H1 (cell line): ENCODE measurements around the gene CTSS. TPM values are rescaled to one million over a fixed set of nuclear protein-coding genes. Genes with fewer than 3 reads are reported as not detected.

Experiments
- CTCF ChIA-PET: fragments of 300-600 bp; sonication (Branson Sonifier 250); formaldehyde crosslinking; loops from one replicate; lab custom pipeline; 2021; ENCODE audit not compliant: partially characterized antibody; lab: Charles Lee
- POLR2A ChIA-PET: fragments of 300-600 bp; sonication (Branson Sonifier 250); formaldehyde crosslinking; loops from one replicate; lab custom pipeline; 2021; ENCODE audit warnings: inconsistent platforms; ENCODE audit not compliant: partially characterized antibody; lab: Charles Lee
- DNase-seq, 2 experiments: peaks; one replicate each; pipeline versions ENCODE4 v3.0.0 to v3.0.0-alpha.2; 2010 to 2022; ENCODE audit warnings: low spot score in 2 of 2, low read depth in 1 of 2, mixed read lengths in 1 of 2
- FAIRE-seq: peaks from 2 replicates; lab custom pipeline; 2011; peaks lifted over from hg19 to GRCh38; lab: Jason Lieb, UNC
- H2AFZ ChIP-seq: 2 replicates; pipeline ENCODE4 v1.8.1; 2012; ENCODE audit warnings: low read length, inconsistent platforms
- H2AK5ac ChIP-seq: 2 replicates; pipeline ENCODE4 v1.6.1; 2013; ENCODE audit warnings: low read depth, low read length
- H2BK120ac ChIP-seq: replicated peaks from 2 replicates; pipeline ENCODE3; 2013; ENCODE audit warnings: low read depth, low read length, inconsistent platforms
- H2BK12ac ChIP-seq: 2 replicates; pipeline ENCODE4 v1.6.1; 2013; ENCODE audit warnings: low read depth, low read length
- H2BK15ac ChIP-seq: 2 replicates; pipeline ENCODE4 v1.6.1; 2013; ENCODE audit warnings: low read length
- H2BK20ac ChIP-seq: 2 replicates; pipeline ENCODE4 v1.6.1; 2013; ENCODE audit warnings: low read length
- H2BK5ac ChIP-seq: 2 replicates; pipeline ENCODE4 v1.6.1; 2013; ENCODE audit warnings: low read depth, low read length
- H3K14ac ChIP-seq: 2 replicates; pipeline ENCODE4 v1.6.1; 2013; ENCODE audit warnings: inconsistent platforms; ENCODE audit not compliant: insufficient read length
- H3K18ac ChIP-seq: 2 replicates; pipeline ENCODE4 v1.6.1; 2013; ENCODE audit warnings: low read length; ENCODE audit errors: extremely low read depth
- H3K23ac ChIP-seq: 2 replicates; pipeline ENCODE4 v1.6.1; 2013; ENCODE audit warnings: inconsistent platforms; ENCODE audit not compliant: insufficient read length
- H3K23me2 ChIP-seq: 2 replicates; pipeline ENCODE4 v1.6.1; 2013; ENCODE audit warnings: low read depth, low read length
- H3K27ac ChIP-seq: 2 replicates; pipeline ENCODE4 v1.6.1; 2011; ENCODE audit warnings: low read depth, low read length, inconsistent platforms
- H3K27me3 ChIP-seq, 4 experiments: replicated peaks in 1 of 4; 1 replicate in 1 of 4; 2 replicates in 3 of 4; pipeline versions ENCODE4 v1.6.1 to v1.8.1; 2011 to 2013; ENCODE audit warnings: low read length in 3 of 4, mild to moderate bottlenecking in 3 of 4, inconsistent platforms in 2 of 4, mixed read lengths in 2 of 4, moderate library complexity in 1 of 4; ENCODE audit not compliant: control insufficient read depth in 3 of 4, insufficient read depth in 3 of 4; ENCODE audit errors: extremely low read depth in 1 of 4
- H3K36me3 ChIP-seq, 4 experiments: 2 replicates each; pipeline versions ENCODE4 v1.6.1 to v1.8.1; 2011 to 2013; ENCODE audit warnings: mild to moderate bottlenecking in 4 of 4, low read length in 3 of 4, moderate library complexity in 2 of 4, control low read depth in 1 of 4, inconsistent platforms in 1 of 4; ENCODE audit not compliant: insufficient read depth in 4 of 4, control insufficient read depth in 2 of 4
- H3K4ac ChIP-seq: replicated peaks from 2 replicates; pipeline ENCODE3; 2013; ENCODE audit warnings: low read length, low read depth, mixed read lengths, inconsistent platforms; ENCODE audit not compliant: insufficient read length
- H3K4me1 ChIP-seq, 4 experiments: replicated peaks in 1 of 4; 1 replicate in 1 of 4; 2 replicates in 3 of 4; pipeline versions ENCODE4 v1.6.1 to v1.8.1; 2011 to 2013; ENCODE audit warnings: low read length in 3 of 4, inconsistent platforms in 2 of 4, mixed read lengths in 1 of 4; ENCODE audit not compliant: insufficient read depth in 4 of 4, control insufficient read depth in 3 of 4
- H3K4me2 ChIP-seq, 2 experiments: 2 replicates each; pipeline versions ENCODE4 v1.6.1 to v1.8.1; 2011 to 2013; ENCODE audit warnings: low read depth in 2 of 2, low read length in 2 of 2, control low read depth in 1 of 2, inconsistent platforms in 1 of 2, mild to moderate bottlenecking in 1 of 2; ENCODE audit not compliant: insufficient read depth in 1 of 2
- H3K4me3 ChIP-seq, 4 experiments: fragments of 200-600, 300-600 bp in 1 of 4; sonication (generic), shearing (Covaris generic), sonication (Bioruptor Twin) in 1 of 4; 2 replicates each; pipeline versions ENCODE4 v1.5.1 to v1.8.1; 2011 to 2016; ENCODE audit warnings: low read length in 4 of 4, low read depth in 3 of 4, control low read depth in 2 of 4, inconsistent platforms in 2 of 4, mild to moderate bottlenecking in 2 of 4, mixed read lengths in 1 of 4, moderate library complexity in 1 of 4; ENCODE audit not compliant: insufficient read depth in 2 of 4; ENCODE audit errors: extremely low read depth in 1 of 4
- H3K56ac ChIP-seq: replicated peaks from 2 replicates; pipeline ENCODE3; 2013; ENCODE audit warnings: low read depth, mild to moderate bottlenecking, mixed read lengths, low read length, inconsistent platforms; ENCODE audit not compliant: insufficient read length
- H3K79me1 ChIP-seq: 2 replicates; pipeline ENCODE4 v1.6.1; 2013; ENCODE audit warnings: low read depth, low read length, control low read depth
- H3K79me2 ChIP-seq, 2 experiments: 2 replicates each; pipeline versions ENCODE4 v1.6.1 to v1.8.1; 2012 to 2013; ENCODE audit warnings: low read length in 2 of 2, mild to moderate bottlenecking in 2 of 2, inconsistent platforms in 1 of 2; ENCODE audit not compliant: insufficient read depth in 2 of 2, control insufficient read depth in 1 of 2
- H3K9ac ChIP-seq, 4 experiments: replicated peaks in 1 of 4; 1 replicate in 1 of 4; 2 replicates in 3 of 4; pipeline versions ENCODE4 v1.6.1 to v1.8.1; 2011 to 2013; ENCODE audit warnings: low read depth in 3 of 4, low read length in 3 of 4, control low read depth in 2 of 4, mild to moderate bottlenecking in 2 of 4, moderate library complexity in 2 of 4, inconsistent platforms in 1 of 4; ENCODE audit errors: extremely low read depth in 1 of 4
- H3K9me3 ChIP-seq, 2 experiments: 2 replicates each; pipeline versions ENCODE4 v1.6.1 to v1.8.1; 2012 to 2013; ENCODE audit warnings: mild to moderate bottlenecking in 2 of 2, moderate library complexity in 2 of 2, control low read depth in 1 of 2, inconsistent platforms in 1 of 2, low read depth in 1 of 2, low read length in 1 of 2, mixed read lengths in 1 of 2; ENCODE audit not compliant: insufficient read depth in 2 of 2
- H4K20me1 ChIP-seq, 2 experiments: replicated peaks in 1 of 2; 2 replicates each; pipeline versions ENCODE3 to v1.8.1; 2011 to 2013; ENCODE audit warnings: inconsistent platforms in 2 of 2, low read length in 2 of 2, mild to moderate bottlenecking in 1 of 2; ENCODE audit not compliant: insufficient read depth in 2 of 2, control insufficient read depth in 1 of 2
- H4K5ac ChIP-seq: 2 replicates; pipeline ENCODE4 v1.6.1; 2013; ENCODE audit warnings: low read length, low read depth, mixed read lengths, inconsistent platforms; ENCODE audit not compliant: insufficient read length
- H4K8ac ChIP-seq: 2 replicates; pipeline ENCODE4 v1.8.0; 2013; ENCODE audit warnings: mild to moderate bottlenecking, moderate library complexity, low read length, inconsistent platforms; ENCODE audit not compliant: insufficient read depth; ENCODE audit errors: extremely low read depth
- H4K91ac ChIP-seq: replicated peaks from 2 replicates; pipeline ENCODE3; 2013; ENCODE audit warnings: low read length, mixed read lengths, inconsistent platforms; ENCODE audit not compliant: insufficient read length
- CHD1 ChIP-seq: IDR thresholded peaks from 2 replicates; pipeline ENCODE4 v1.6.1; 2012; ENCODE audit warnings: low read depth, low read length, improper control_type of control experiment
- HDAC6 ChIP-seq: IDR thresholded peaks from one replicate; pipeline ENCODE4 v1.7.1; 2012; ENCODE audit warnings: low read depth, mild to moderate bottlenecking, inconsistent platforms, low read length, moderate library complexity
- JUN ChIP-seq: IDR thresholded peaks from 2 replicates; pipeline ENCODE4 v1.6.1; 2011; ENCODE audit warnings: low read depth, mild to moderate bottlenecking, improper control_type of control experiment, low read length
- PHF8 ChIP-seq: fragments of 200-600 bp; sonication (generic); conservative IDR thresholded peaks from 2 replicates; pipeline ENCODE4 v1.7.1; 2012; ENCODE audit warnings: low read depth, mild to moderate bottlenecking, inconsistent platforms, low read length, moderate library complexity
- RNF2 ChIP-seq: fragments of 200-900, 300-1000 bp; sonication (generic); IDR thresholded peaks from 2 replicates; pipeline ENCODE4 v1.7.1; 2016; ENCODE audit warnings: borderline replicate concordance, low read depth, mild to moderate bottlenecking, antibody characterized with exemption, low read length; ENCODE audit not compliant: poor library complexity, severe bottlenecking; ENCODE audit errors: missing control alignments
- RXRA ChIP-seq: IDR thresholded peaks from 2 replicates; pipeline ENCODE4 v1.6.1; 2011; ENCODE audit warnings: low read depth, mild to moderate bottlenecking, low read length, moderate library complexity; ENCODE audit not compliant: insufficient read depth
- SIN3A ChIP-seq, 2 experiments: IDR thresholded peaks in 1 of 2; conservative IDR thresholded peaks in 1 of 2; 2 replicates each; pipeline ENCODE4 v1.6.1; 2011 to 2012; ENCODE audit warnings: low read length in 2 of 2, improper control_type of control experiment in 1 of 2, low read depth in 1 of 2, mild to moderate bottlenecking in 1 of 2
- SP1 ChIP-seq: IDR thresholded peaks from 2 replicates; pipeline ENCODE4 v1.6.1; 2011; ENCODE audit warnings: low read depth, low read length
- SP4 ChIP-seq: IDR thresholded peaks from 2 replicates; pipeline ENCODE4 v1.6.1; 2012; ENCODE audit warnings: low read length, inconsistent platforms
- WGBS, 2 experiments: shearing (Covaris generic) in 1 of 2; methylation state at CpG; one replicate each; pipeline versions ENCODE4 v1.1.6 to v1.1.7; 2013 to 2015; ENCODE audit warnings: low lambda C conversion rate in 2 of 2, mixed read lengths in 2 of 2, inconsistent platforms in 1 of 2, low coverage in 1 of 2, missing lambda C conversion rate in 1 of 2; ENCODE audit not compliant: insufficient replicate concordance in 2 of 2, insufficient coverage in 1 of 2, insufficient read length in 1 of 2; ENCODE audit errors: extremely low coverage in 1 of 2, missing lambda C conversion rate in 1 of 2; 5-methylcytosine and 5-hydroxymethylcytosine counted together
- polyA plus RNA-seq, 7 experiments: library from polyadenylated mRNA; depleted of rRNA in 3 of 7; stranded (reverse) in 5 of 7; unstranded in 2 of 7; fragments of >200 nt in 5 of 7; fragments of 200-250 nt in 2 of 7; gene quantifications; 1 replicate in 5 of 7; 2 replicates in 1 of 7; 4 replicates in 1 of 7; pipeline versions ENCODE4 v1.2.1 to v1.2.3, GENCODE V29; 2011 to 2013; ENCODE audit warnings: missing spikeins in 2 of 7, mixed read lengths in 2 of 7
- total RNA-seq: library from RNA; stranded (reverse); fragmentation: NEBNext Ultra II Directional; extraction: Animal tissue kit (Norgen Biotek cat#: 25700); gene quantifications from 2 replicates; pipeline ENCODE4 v1.2.1, GENCODE V29; 2021

The CTSS gene
- total and polyA plus RNA-seq, 2 of the 8 experiments (the other 6 are each of a cell fraction or from before 2014, with no cell fraction given): not detected

DNA sequence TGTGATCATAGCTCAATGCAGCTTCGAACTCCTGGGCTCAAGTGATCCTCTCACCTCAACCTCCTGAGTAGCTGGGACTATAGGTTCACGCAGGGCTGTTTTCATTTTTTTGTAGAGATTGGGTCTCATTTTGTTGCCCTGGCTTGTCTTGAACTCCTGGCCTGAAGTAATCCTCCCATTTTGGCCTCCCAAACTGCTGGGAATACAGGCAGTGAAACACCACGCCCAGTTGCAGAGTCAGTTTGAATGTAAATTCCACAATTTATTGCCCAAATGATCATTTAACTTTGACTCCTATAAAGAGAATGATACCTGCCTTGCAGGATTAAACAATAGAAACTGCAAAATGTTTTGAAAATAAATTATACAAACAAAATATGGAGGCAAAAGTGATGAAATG is 79.3 kb downstream of the CTSS start:
- Histone ChIP-seq H3K4me1 (no peaks in the 10 kb centered on the region), H3K36me3 (peaks cover 2 to 34% (median 5%) of the 10 kb centered on the region in 4 experiments; a peak in 6 of 8 replicates), H3K23ac (no peak overlapping the region), H3K18ac (no peak overlapping the region), H2AFZ (no peak overlapping the region), H3K79me1 (no peaks in the 10 kb centered on the region), H3K4ac (no peak overlapping the region), H2BK5ac (no peak overlapping the region), H3K27me3 (no peaks in the 10 kb centered on the region), H2BK120ac (no peak overlapping the region), H3K9ac (no peak overlapping the region), H3K4me2 (no peak overlapping the region), H4K20me1 (peaks cover 0 to 2% of the 10 kb centered on the region in 2 experiments), H2BK20ac (no peak overlapping the region), H2AK5ac (no peak overlapping the region), H2BK15ac (no peak overlapping the region), H3K27ac (no peak overlapping the region), H4K91ac (no peak overlapping the region), H3K4me3 (no peak overlapping the region), H3K14ac (no peak overlapping the region), H4K5ac (no peak overlapping the region), H2BK12ac (no peak overlapping the region), H3K9me3 (no peaks in the 10 kb centered on the region), H4K8ac (no peak overlapping the region), H3K79me2 (no peaks in the 10 kb centered on the region), H3K23me2 (no peaks in the 10 kb centered on the region), H3K56ac (no peak overlapping the region)
- ChIA-PET CTCF (interaction anchor here (1.4 kb wide), 1 partner anchor 122 kb away, joined by 3 read pairs; the partner anchor contains the start of gene CTSK), POLR2A (no interaction called here)
- FAIRE-seq (no peak), DNase-seq (no peak)
- no peak for TF ChIP-seq CHD1
- no peak for TF ChIP-seq SIN3A (conservative IDR thresholded peaks at IDR 0.05 in 1 of 2, IDR thresholded peaks at IDR 0.05 in 1 of 2; ENCODE audit: low read depth in 1 of 2, low read length in 2 of 2)
- TF ChIP-seq JUN: no peak
- no peak for TF ChIP-seq RNF2
- no peak for TF ChIP-seq RXRA
- no peak for TF ChIP-seq HDAC6
- no peak for TF ChIP-seq PHF8
- no peak for TF ChIP-seq SP1
- no peak for TF ChIP-seq SP4
- 90% methylated on average over 3 of the region's 3 CpGs; no CpG with 5 or more reads in 1 of the 2 experiments for WGBS, 2 experiments
